GM12891 (cell line): ENCODE measurements around the gene GLIS1.

Source experiments
- POLR2A ChIP-seq: IDR thresholded peaks from 2 replicates; pipeline ENCODE4 v1.6.1; 2011; ENCODE audit warnings: low read depth, low read length, control low read depth
- POU2F2 ChIP-seq: IDR thresholded peaks from 2 replicates; pipeline ENCODE4 v1.6.1; 2011; ENCODE audit warnings: low read depth, mild to moderate bottlenecking, control low read depth, low read length, moderate library complexity

DNA sequence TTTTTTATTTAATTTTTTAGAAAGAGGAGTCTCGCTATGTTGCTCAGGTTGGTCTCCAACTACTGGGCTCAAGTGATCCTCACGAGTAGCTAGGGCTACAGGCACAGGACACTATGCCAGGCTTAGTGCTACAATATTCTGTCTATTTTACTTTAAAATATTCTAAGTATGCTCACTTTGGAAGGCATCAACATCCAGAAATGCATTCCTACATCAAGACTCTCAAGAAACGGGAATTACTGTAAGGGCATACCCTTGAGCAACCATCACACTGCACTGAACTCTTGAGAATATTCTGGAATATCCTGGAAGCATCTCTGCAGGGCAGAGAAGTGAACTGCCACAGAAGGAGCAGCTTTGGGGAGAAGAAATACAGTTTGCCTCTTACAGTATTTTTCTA is 280.3 kb downstream of the GLIS1 start:
- no peak for TF ChIP-seq POLR2A
- no peak for TF ChIP-seq POU2F2
